Measurements from ENCODE around the gene ABTB1. TPM values are rescaled to one million over a fixed set of nuclear protein-coding genes. Genes with fewer than 3 reads are reported as not detected.

Gene ABTB1
- total and polyA plus RNA-seq, 2 donors (not counting 1 experiment from before 2014, with no cell fraction given) = 11.8 to 15.5 TPM

GRCh38 chr3:127716384-127716783, 43.6 kb downstream of the ABTB1 start:
- Histone ChIP-seq H3K36me3 (ENCODE audit: control insufficient read depth, insufficient read depth, low read length) (peaks cover 12% of the 10 kb centered on the region), H2AFZ (ENCODE audit: low read length) (no peak overlapping the region), H4K20me1 (ENCODE audit: control insufficient read depth, extremely low read depth, insufficient read depth, low read length) (no peaks in the 10 kb centered on the region), H3K9ac (ENCODE audit: insufficient read depth, low read length) (no peak overlapping the region), H3K4me3 (replicated peaks in 1 of 4; ENCODE audit: control extremely low read depth in 1 of 4, insufficient read depth in 1 of 4, low read depth in 3 of 4, low read length in 4 of 4) (no peak overlapping the region), H3K4me1 (ENCODE audit: control insufficient read depth, extremely low read depth, insufficient read depth, low read length) (no peaks in the 10 kb centered on the region), H3K4me2 (ENCODE audit: extremely low read depth, insufficient read depth, low read length) (no peak overlapping the region), H3K9me3 (ENCODE audit: control insufficient read depth, insufficient read depth, low read depth, low read length) (no peaks in the 10 kb centered on the region), H3K27me3 (ENCODE audit: control insufficient read depth, insufficient read depth, low read length) (no peaks in the 10 kb centered on the region), H3K79me2 (ENCODE audit: control insufficient read depth, insufficient read depth, low read length) (no peaks in the 10 kb centered on the region), H3K27ac (ENCODE audit: insufficient read depth, low read length) (no peak overlapping the region)
- no peak for DNase-seq (ENCODE audit: low read depth in 2 of 2)
- TF ChIP-seq EZH2 (IDR thresholded peaks at IDR 0.05; ENCODE audit: low read length, missing control alignments) = no peak
- TF ChIP-seq CTCF (conservative IDR thresholded peaks at IDR 0.05 in 1 of 2, IDR thresholded peaks at IDR 0.05 in 1 of 2; ENCODE audit: low read depth in 1 of 2, low read length in 2 of 2) = no peak

GRCh38 chr3:127717357-127718244, 44.8 kb downstream of the ABTB1 start:
- Histone ChIP-seq H3K79me2 (ENCODE audit: control insufficient read depth, insufficient read depth, low read length) (no peaks in the 10 kb centered on the region), H2AFZ (ENCODE audit: low read length) (no peak overlapping the region), H3K9me3 (ENCODE audit: control insufficient read depth, insufficient read depth, low read depth, low read length) (no peaks in the 10 kb centered on the region), H4K20me1 (ENCODE audit: control insufficient read depth, extremely low read depth, insufficient read depth, low read length) (no peaks in the 10 kb centered on the region), H3K4me2 (ENCODE audit: extremely low read depth, insufficient read depth, low read length) (no peak overlapping the region), H3K4me3 (replicated peaks in 1 of 4; ENCODE audit: control extremely low read depth in 1 of 4, insufficient read depth in 1 of 4, low read depth in 3 of 4, low read length in 4 of 4) (no peak overlapping the region), H3K36me3 (ENCODE audit: control insufficient read depth, insufficient read depth, low read length) (peaks cover 12% of the 10 kb centered on the region), H3K4me1 (ENCODE audit: control insufficient read depth, extremely low read depth, insufficient read depth, low read length) (no peaks in the 10 kb centered on the region), H3K9ac (ENCODE audit: insufficient read depth, low read length) (no peak overlapping the region), H3K27me3 (ENCODE audit: control insufficient read depth, insufficient read depth, low read length) (no peaks in the 10 kb centered on the region), H3K27ac (ENCODE audit: insufficient read depth, low read length) (no peak overlapping the region)
- no peak for DNase-seq (ENCODE audit: low read depth in 2 of 2)
- TF ChIP-seq EZH2 (IDR thresholded peaks at IDR 0.05; ENCODE audit: low read length, missing control alignments) (no peak), CTCF (conservative IDR thresholded peaks at IDR 0.05 in 1 of 2, IDR thresholded peaks at IDR 0.05 in 1 of 2; ENCODE audit: low read depth in 1 of 2, low read length in 2 of 2) (no peak)

DNA sequence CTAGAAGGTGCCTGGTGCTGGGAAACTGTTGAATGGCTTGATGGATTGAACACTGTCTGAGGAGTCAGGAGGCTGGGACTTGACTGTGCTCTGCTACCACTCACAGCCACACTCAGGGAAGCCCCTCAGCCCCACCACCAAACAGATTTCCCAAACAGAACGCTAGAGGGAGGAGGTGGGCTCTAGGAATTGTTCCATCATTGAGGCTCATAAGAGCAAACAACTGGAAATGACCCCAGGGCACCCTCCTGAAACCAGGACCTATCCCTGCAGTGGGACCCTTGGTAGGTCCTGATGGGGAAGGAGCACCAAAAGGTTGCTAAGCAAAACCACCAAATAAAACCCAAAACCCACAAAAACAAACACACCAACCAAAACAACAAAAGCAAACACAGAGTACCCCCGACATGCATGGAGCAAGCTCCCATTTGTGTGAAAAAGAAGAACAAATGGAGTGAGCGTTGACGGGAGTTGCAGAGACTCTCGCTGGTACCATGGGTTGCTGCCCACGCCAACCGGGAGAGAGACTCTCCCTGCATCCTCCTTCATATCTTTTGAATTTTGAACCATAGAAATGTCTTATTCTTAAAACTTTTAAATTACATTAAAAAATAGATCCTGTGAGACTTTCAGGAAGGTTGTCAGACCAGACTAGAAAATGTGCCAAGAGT, 45.6 kb downstream of the ABTB1 start:
- TF ChIP-seq EZH2 (IDR thresholded peaks at IDR 0.05; ENCODE audit: low read length, missing control alignments) (no peak), CTCF (conservative IDR thresholded peaks at IDR 0.05 in 1 of 2, IDR thresholded peaks at IDR 0.05 in 1 of 2; ENCODE audit: low read depth in 1 of 2, low read length in 2 of 2) (no peak)
- Histone ChIP-seq H3K36me3 (ENCODE audit: control insufficient read depth, insufficient read depth, low read length) (peaks cover 10% of the 10 kb centered on the region), H3K4me3 (replicated peaks in 1 of 4; ENCODE audit: control extremely low read depth in 1 of 4, insufficient read depth in 1 of 4, low read depth in 3 of 4, low read length in 4 of 4) (no peak overlapping the region), H3K4me1 (ENCODE audit: control insufficient read depth, extremely low read depth, insufficient read depth, low read length) (peaks cover 2% of the 10 kb centered on the region), H3K27ac (ENCODE audit: insufficient read depth, low read length) (no peak overlapping the region), H3K4me2 (ENCODE audit: extremely low read depth, insufficient read depth, low read length) (no peak overlapping the region), H3K79me2 (ENCODE audit: control insufficient read depth, insufficient read depth, low read length) (no peaks in the 10 kb centered on the region), H3K9ac (ENCODE audit: insufficient read depth, low read length) (no peak overlapping the region), H3K9me3 (ENCODE audit: control insufficient read depth, insufficient read depth, low read depth, low read length) (no peaks in the 10 kb centered on the region), H2AFZ (ENCODE audit: low read length) (no peak overlapping the region), H4K20me1 (ENCODE audit: control insufficient read depth, extremely low read depth, insufficient read depth, low read length) (no peaks in the 10 kb centered on the region), H3K27me3 (ENCODE audit: control insufficient read depth, insufficient read depth, low read length) (no peaks in the 10 kb centered on the region)
- DNase-seq (ENCODE audit: low read depth in 2 of 2) = no peak

All from fibroblast of lung (primary cell).